ENCODE results near the gene QRFP. TPM values are rescaled to one million over a fixed set of nuclear protein-coding genes. Genes with fewer than 3 reads are reported as not detected.

Gene QRFP
- total RNA-seq, 1 experiment from 2014 or later: not detected

DNA sequence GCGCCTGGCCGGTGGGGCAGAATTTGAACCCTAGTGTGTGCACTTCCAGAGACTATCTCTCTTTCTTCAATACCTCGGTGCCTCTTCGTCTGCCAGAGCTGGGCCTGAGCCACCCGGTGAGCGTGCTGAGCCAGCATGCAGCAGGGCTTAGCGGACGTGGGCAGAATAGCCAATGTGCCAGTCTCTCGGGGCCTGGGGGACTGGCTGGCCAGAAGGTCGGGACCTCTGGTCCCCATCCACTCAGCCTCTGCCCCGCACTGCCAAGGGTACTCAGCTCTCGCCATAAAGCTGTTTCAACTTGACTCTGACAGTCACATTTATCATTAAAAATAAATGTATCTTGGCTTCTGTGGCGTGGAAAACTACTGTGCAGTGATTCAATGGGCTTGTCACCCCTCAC, 46.6 kb upstream of the QRFP start:
- Mint-ChIP-seq H3K4me1 (ENCODE audit: low read depth, unreplicated experiment) (peaks cover 20% of the 10 kb centered on the region), H3K9me3 (ENCODE audit: low read depth, unreplicated experiment) (no peaks in the 10 kb centered on the region), H3K36me3 (ENCODE audit: insufficient read depth, unreplicated experiment) (peaks cover 9% of the 10 kb centered on the region), H3K4me3 (ENCODE audit: low read depth, unreplicated experiment) (no peak overlapping the region), H3K27me3 (ENCODE audit: unreplicated experiment) (peaks cover 71% of the 10 kb centered on the region), H3K27ac (ENCODE audit: unreplicated experiment) (no peak overlapping the region)
- TF ChIP-seq, protein P1, sequence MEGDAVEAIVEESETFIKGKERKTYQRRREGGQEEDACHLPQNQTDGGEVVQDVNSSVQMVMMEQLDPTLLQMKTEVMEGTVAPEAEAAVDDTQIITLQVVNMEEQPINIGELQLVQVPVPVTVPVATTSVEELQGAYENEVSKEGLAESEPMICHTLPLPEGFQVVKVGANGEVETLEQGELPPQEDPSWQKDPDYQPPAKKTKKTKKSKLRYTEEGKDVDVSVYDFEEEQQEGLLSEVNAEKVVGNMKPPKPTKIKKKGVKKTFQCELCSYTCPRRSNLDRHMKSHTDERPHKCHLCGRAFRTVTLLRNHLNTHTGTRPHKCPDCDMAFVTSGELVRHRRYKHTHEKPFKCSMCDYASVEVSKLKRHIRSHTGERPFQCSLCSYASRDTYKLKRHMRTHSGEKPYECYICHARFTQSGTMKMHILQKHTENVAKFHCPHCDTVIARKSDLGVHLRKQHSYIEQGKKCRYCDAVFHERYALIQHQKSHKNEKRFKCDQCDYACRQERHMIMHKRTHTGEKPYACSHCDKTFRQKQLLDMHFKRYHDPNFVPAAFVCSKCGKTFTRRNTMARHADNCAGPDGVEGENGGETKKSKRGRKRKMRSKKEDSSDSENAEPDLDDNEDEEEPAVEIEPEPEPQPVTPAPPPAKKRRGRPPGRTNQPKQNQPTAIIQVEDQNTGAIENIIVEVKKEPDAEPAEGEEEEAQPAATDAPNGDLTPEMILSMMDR (IDR thresholded peaks at IDR 0.05; ENCODE audit: unreplicated experiment): no peak
- CTCF ChIA-PET: interaction anchor here (0.6 kb wide), 1 partner anchor 169 kb away, joined by 4 read pairs; no protein-coding TSS in a partner anchor
- no TSS peak for BruUV-seq (replicated peaks)
- intact Hi-C loops (cut with micrococcal nuclease; ENCODE audit: unreplicated experiment): no loop called here
- DNase-seq: no peak

DNA sequence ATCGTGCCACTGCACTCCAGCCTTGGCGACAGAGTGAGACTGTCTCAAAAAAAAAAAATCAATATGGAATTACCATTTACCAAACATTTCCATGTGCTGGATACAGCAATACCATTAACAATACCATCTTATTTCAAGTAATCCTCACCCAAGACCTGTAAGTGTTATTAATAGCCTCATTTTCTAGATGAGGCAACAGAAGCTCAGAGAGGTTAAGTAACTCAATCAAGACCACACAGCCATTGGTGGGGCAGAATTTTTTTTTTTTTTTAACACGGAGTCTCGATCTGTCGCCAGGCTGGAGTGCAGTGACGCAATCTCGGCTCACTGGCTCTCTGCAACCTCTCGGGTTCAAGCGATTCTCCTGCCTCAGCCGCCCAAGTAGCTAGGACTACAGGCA, 46.1 kb upstream of the QRFP start:
- peaks cover 67% of the 10 kb centered on the region for H3K27me3 Mint-ChIP-seq (ENCODE audit: unreplicated experiment)
- no peak overlapping the region for H3K4me3 Mint-ChIP-seq (ENCODE audit: low read depth, unreplicated experiment)
- DNase-seq: no peak
- intact Hi-C loops (cut with micrococcal nuclease; ENCODE audit: unreplicated experiment): no loop called here
- no TSS peak for BruUV-seq (replicated peaks)
- peaks cover 6% of the 10 kb centered on the region for H3K36me3 Mint-ChIP-seq (ENCODE audit: insufficient read depth, unreplicated experiment)
- peaks cover 15% of the 10 kb centered on the region for H3K4me1 Mint-ChIP-seq (ENCODE audit: low read depth, unreplicated experiment)
- no peaks in the 10 kb centered on the region for H3K9me3 Mint-ChIP-seq (ENCODE audit: low read depth, unreplicated experiment)
- CTCF ChIA-PET: no interaction called here
- TF ChIP-seq, protein P1 (IDR thresholded peaks at IDR 0.05; ENCODE audit: unreplicated experiment): no peak
- no peak overlapping the region for H3K27ac Mint-ChIP-seq (ENCODE audit: unreplicated experiment)

DNA sequence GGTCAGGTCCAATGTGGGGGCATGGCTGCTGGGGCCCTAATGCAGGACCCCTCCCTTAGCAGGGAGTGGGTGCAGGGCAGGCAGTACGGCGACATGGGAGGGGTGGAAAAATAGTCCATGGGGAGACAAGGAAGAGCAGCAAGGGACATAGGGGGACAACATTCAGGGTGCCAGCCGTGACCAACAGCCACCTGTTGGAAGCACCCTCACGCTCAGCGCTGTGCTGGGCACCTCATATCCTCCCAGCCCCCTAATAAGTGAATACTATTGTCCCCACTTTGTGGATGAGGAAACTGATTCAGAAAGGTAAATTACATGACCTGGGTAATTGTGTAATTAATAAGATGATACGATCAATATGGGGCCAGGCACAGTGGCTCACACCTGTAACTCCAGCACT, 45.5 kb upstream of the QRFP start:
- intact Hi-C loops (cut with micrococcal nuclease; ENCODE audit: unreplicated experiment): no loop called here
- peaks cover 69% of the 10 kb centered on the region for H3K27me3 Mint-ChIP-seq (ENCODE audit: unreplicated experiment)
- DNase-seq: no peak
- CTCF ChIA-PET: no interaction called here
- BruUV-seq (replicated peaks): no TSS peak
- peaks cover 10% of the 10 kb centered on the region for H3K4me1 Mint-ChIP-seq (ENCODE audit: low read depth, unreplicated experiment)
- H3K9me3 Mint-ChIP-seq (ENCODE audit: low read depth, unreplicated experiment): no peaks in the 10 kb centered on the region
- H3K36me3 Mint-ChIP-seq (ENCODE audit: insufficient read depth, unreplicated experiment): peaks cover 6% of the 10 kb centered on the region
- TF ChIP-seq, protein P1 (IDR thresholded peaks at IDR 0.05; ENCODE audit: unreplicated experiment): no peak
- no peak overlapping the region for H3K4me3 Mint-ChIP-seq (ENCODE audit: low read depth, unreplicated experiment)
- H3K27ac Mint-ChIP-seq (ENCODE audit: unreplicated experiment): no peak overlapping the region

DNA sequence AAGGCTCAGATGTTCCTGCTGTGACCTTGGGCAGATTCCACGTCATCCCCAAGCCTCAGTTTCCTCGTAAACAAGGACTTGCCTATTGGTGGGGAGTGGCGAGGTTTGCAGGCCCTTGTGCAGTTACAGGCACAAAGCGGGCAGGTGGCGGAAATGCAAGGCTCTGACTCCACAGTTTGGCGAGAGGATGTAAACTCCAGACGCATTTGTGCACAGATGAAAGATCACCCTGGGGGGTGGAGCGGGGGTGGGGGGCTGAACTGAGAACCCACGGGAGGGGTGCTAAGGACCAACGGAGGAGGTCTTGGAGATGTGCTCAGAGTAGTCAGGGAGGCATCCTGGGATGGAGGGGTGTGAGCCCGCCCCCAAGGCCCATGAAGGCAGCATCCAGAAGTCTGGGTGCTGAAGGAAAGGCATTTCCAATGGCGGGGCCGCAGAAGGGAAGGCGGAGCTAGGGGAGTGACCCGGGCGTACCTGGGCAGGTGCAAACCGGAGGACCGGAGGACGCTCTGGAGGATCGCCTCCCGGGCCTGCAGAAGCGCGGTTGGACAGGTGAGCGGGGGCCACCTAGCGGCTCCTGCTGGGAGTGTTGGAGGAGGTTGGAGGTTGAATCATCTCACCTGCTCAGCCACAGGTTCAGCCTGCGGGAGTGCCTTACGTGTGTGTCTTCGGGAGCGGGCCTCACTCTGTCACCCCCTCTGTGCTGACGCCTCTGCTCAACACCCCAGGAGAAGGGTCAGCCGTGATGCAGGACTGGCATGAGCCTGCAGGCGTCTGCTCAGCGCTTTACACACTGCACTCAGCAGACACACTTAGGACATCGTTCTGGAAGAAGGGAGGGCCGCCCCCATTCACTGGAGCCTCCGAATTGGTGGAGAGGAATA, 44.3 kb upstream of the QRFP start:
- CTCF ChIA-PET: interaction anchor here (0.6 to 1.0 kb wide), 3 partner anchors 58 to 180 kb away, joined by 3 read pairs; no protein-coding TSS in a partner anchor
- Mint-ChIP-seq H3K36me3 (ENCODE audit: insufficient read depth, unreplicated experiment) (peaks cover 6% of the 10 kb centered on the region), H3K27ac (ENCODE audit: unreplicated experiment) (no peak overlapping the region), H3K4me3 (ENCODE audit: low read depth, unreplicated experiment) (peak overlapping the region; percentile 5), H3K4me1 (ENCODE audit: low read depth, unreplicated experiment) (peaks cover 11% of the 10 kb centered on the region), H3K9me3 (ENCODE audit: low read depth, unreplicated experiment) (no peaks in the 10 kb centered on the region), H3K27me3 (ENCODE audit: unreplicated experiment) (peaks cover 79% of the 10 kb centered on the region)
- TF ChIP-seq, protein P1 (IDR thresholded peaks at IDR 0.05; ENCODE audit: unreplicated experiment): peak; percentile 70
- peak; percentile 90 for DNase-seq
- intact Hi-C loops (cut with micrococcal nuclease; ENCODE audit: unreplicated experiment): loop anchor here (2.0 kb wide), 1 partner anchor 44 kb away; the partner anchor contains the start of gene QRFP
- BruUV-seq (replicated peaks): no TSS peak
